Measurements from ENCODE around the gene ITGA1.

Gene ITGA1

GRCh38 chr5:52791366-52791765 lies 3.6 kb downstream of the ITGA1 start:
- H3K36me3 ChIP-seq (ENCODE audit: insufficient read depth, low read depth, low read length), result no peaks in the 10 kb centered on the region
- no peak overlapping the region for H3K4me3 ChIP-seq (ENCODE audit: low read length)
- peaks cover 29% of the 10 kb centered on the region for H3K27me3 ChIP-seq (ENCODE audit: insufficient read depth, low read length)
- no peaks in the 10 kb centered on the region for H3K9me3 ChIP-seq (ENCODE audit: insufficient read depth, low read depth, low read length)
- H3K27ac ChIP-seq (ENCODE audit: low read length), result no peak overlapping the region
- peaks cover 11% of the 10 kb centered on the region; the same call in 1 of the 2 replicates for H3K4me1 ChIP-seq (ENCODE audit: insufficient read depth, low read length)
- H3K9ac ChIP-seq (ENCODE audit: low read depth, low read length), result no peak overlapping the region

DNA sequence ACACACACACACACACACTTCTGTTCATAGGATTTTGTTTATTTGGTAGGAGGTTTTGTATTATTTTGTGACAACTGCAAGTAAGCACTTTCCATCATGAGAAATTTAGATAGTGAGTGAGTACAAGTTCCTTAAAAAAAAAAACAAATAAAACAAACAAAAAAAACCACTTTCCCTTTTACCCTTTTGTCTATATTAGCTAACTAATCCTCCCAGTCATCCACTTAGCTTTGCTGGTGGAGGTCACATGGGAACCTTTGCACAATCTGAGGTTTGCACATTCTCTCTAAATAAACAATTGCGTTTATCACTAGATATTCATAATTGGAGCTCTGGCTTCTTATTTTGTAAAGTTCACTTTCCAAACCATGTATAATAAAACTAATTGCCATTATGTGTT lies 6.8 kb downstream of the ITGA1 start:
- Histone ChIP-seq H3K9ac (ENCODE audit: low read depth, low read length) (no peak overlapping the region), H3K27me3 (ENCODE audit: insufficient read depth, low read length) (peaks cover 8% of the 10 kb centered on the region), H3K27ac (ENCODE audit: low read length) (no peak overlapping the region), H3K9me3 (ENCODE audit: insufficient read depth, low read depth, low read length) (no peaks in the 10 kb centered on the region), H3K4me3 (ENCODE audit: low read length) (no peak overlapping the region), H3K36me3 (ENCODE audit: insufficient read depth, low read depth, low read length) (no peaks in the 10 kb centered on the region), H3K4me1 (ENCODE audit: insufficient read depth, low read length) (peaks cover 18% of the 10 kb centered on the region)

DNA sequence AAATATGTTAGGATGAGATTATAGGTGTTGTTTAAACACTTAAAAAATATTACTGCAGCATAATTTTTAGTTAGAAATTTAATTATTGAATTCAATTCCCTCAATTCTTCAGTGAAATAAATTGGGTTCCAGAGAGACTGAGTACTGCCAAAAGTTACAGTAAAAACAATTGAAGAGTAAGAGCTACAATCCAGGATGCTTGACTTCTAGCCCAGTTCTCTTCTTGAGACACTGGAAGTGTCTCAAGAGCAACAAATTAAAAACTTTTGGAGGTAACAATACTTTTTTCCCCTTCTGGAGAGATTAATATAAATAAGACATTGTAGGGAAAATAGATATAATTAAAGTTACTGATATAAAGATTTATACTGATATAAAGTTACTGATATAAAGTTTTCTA lies 8.3 kb downstream of the ITGA1 start:
- no peaks in the 10 kb centered on the region for H3K36me3 ChIP-seq (ENCODE audit: insufficient read depth, low read depth, low read length)
- H3K27me3 ChIP-seq (ENCODE audit: insufficient read depth, low read length), result no peaks in the 10 kb centered on the region
- peaks cover 18% of the 10 kb centered on the region for H3K4me1 ChIP-seq (ENCODE audit: insufficient read depth, low read length)
- H3K4me3 ChIP-seq (ENCODE audit: low read length), result no peak overlapping the region
- H3K27ac ChIP-seq (ENCODE audit: low read length), result no peak overlapping the region
- no peaks in the 10 kb centered on the region for H3K9me3 ChIP-seq (ENCODE audit: insufficient read depth, low read depth, low read length)
- H3K9ac ChIP-seq (ENCODE audit: low read depth, low read length), result no peak overlapping the region

- Histone ChIP-seq H3K9me3 (ENCODE audit: insufficient read depth, low read depth, low read length) (no peaks in the 10 kb centered on the region), H3K27ac (ENCODE audit: low read length) (no peak overlapping the region), H3K27me3 (ENCODE audit: insufficient read depth, low read length) (no peaks in the 10 kb centered on the region), H3K4me1 (ENCODE audit: insufficient read depth, low read length) (peaks cover 19% of the 10 kb centered on the region), H3K9ac (ENCODE audit: low read depth, low read length) (no peak overlapping the region), H3K36me3 (ENCODE audit: insufficient read depth, low read depth, low read length) (peaks cover 3% of the 10 kb centered on the region; the same call in 1 of the 2 replicates), H3K4me3 (ENCODE audit: low read length) (no peak overlapping the region)
Observed at GRCh38 chr5:52796516-52797103, 8.9 kb downstream of the ITGA1 start.

DNA sequence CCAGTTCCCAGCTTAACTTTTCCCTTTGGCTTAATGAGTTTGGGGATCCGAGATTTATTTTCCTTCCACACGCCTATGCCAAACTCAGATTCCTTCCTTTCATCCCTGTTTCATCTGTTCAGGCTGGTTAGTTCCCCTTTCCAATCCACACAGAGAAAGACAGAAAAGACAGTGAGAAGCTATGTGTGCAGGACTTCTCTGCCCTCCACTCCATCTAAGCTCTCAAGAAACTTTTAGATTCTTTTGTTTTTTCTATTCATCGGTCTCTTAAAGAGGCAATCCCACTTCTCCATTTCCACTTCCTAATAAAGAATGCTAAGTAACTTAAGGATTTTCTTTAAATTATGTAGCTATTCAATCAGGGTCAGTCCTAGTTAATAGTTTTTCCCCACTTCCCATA lies 11.2 kb downstream of the ITGA1 start:
- peak overlapping the region; percentile 95 for H3K4me3 ChIP-seq (ENCODE audit: low read length)
- H3K9me3 ChIP-seq (ENCODE audit: insufficient read depth, low read depth, low read length), result no peaks in the 10 kb centered on the region
- peaks cover 25% of the 10 kb centered on the region for H3K4me1 ChIP-seq (ENCODE audit: insufficient read depth, low read length)
- peak overlapping the region; percentile 93 for H3K9ac ChIP-seq (ENCODE audit: low read depth, low read length)
- H3K27me3 ChIP-seq (ENCODE audit: insufficient read depth, low read length), result no peaks in the 10 kb centered on the region
- H3K27ac ChIP-seq (ENCODE audit: low read length), result no peak overlapping the region
- peaks cover 22% of the 10 kb centered on the region for H3K36me3 ChIP-seq (ENCODE audit: insufficient read depth, low read depth, low read length)

DNA sequence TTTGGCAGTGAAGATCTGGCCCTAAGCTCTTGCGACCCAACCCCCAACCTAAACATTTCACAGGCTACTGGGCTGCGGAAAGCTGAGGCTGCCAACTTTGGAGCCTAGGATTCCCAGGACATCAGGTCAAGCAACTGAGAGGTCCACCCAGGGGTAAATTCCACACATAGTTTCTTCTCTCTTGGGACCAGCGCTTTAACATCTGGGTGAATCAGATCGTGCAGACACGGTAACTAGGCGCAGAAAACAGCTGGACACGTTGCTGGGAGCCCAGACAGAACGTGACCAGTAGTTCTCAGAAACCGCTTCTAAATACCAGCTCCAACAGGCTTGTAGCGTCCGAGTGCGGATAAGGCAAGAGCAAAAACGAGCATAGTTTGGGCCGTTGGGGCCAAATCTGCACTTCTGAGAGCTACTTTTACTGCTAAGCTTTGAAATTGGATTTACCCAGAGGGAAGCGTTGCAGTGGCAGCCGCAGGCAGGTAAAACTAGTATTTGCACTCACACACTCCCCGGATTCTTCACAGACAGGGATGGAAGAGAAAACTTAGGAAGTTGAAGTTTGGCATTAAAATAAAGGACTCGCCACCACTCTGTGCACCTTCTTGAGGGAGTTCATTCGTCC lies 11.8 kb downstream of the ITGA1 start:
- no peaks in the 10 kb centered on the region for H3K27me3 ChIP-seq (ENCODE audit: insufficient read depth, low read length)
- H3K9ac ChIP-seq (ENCODE audit: low read depth, low read length), result peak overlapping the region; percentile 93
- H3K36me3 ChIP-seq (ENCODE audit: insufficient read depth, low read depth, low read length), result peaks cover 22% of the 10 kb centered on the region
- H3K9me3 ChIP-seq (ENCODE audit: insufficient read depth, low read depth, low read length), result no peaks in the 10 kb centered on the region
- peak overlapping the region; percentile 62 for H3K27ac ChIP-seq (ENCODE audit: low read length)
- H3K4me3 ChIP-seq (ENCODE audit: low read length), result peak overlapping the region; percentile 95
- H3K4me1 ChIP-seq (ENCODE audit: insufficient read depth, low read length), result peaks cover 25% of the 10 kb centered on the region

DNA sequence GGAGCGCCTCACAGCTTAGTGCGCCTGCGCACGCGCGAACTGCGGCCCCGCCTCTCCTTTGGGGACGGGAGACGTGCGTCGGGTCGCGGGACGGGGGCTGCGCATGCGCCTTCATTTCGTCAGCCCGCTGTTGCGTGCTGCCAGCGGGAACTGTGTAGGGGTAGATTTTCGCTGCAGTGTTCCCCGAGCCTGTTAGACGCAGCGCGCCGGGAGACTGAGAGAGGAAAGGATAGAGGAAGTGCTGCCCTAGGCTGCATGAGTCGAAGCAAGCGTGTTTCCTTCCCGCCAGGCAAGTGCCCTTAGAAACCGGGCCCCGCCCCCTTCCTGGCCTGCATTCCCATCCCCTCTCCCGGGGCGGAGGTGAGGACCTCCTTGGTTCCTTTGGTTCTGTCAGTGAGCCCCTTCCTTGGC lies 12.3 kb downstream of the ITGA1 start:
- Histone ChIP-seq H3K4me1 (ENCODE audit: insufficient read depth, low read length) (peaks cover 30% of the 10 kb centered on the region), H3K9me3 (ENCODE audit: insufficient read depth, low read depth, low read length) (no peaks in the 10 kb centered on the region), H3K36me3 (ENCODE audit: insufficient read depth, low read depth, low read length) (peaks cover 23% of the 10 kb centered on the region), H3K9ac (ENCODE audit: low read depth, low read length) (peak overlapping the region; percentile 93), H3K4me3 (ENCODE audit: low read length) (peak overlapping the region; percentile 95), H3K27ac (ENCODE audit: low read length) (peak overlapping the region; percentile 62), H3K27me3 (ENCODE audit: insufficient read depth, low read length) (no peaks in the 10 kb centered on the region)

DNA sequence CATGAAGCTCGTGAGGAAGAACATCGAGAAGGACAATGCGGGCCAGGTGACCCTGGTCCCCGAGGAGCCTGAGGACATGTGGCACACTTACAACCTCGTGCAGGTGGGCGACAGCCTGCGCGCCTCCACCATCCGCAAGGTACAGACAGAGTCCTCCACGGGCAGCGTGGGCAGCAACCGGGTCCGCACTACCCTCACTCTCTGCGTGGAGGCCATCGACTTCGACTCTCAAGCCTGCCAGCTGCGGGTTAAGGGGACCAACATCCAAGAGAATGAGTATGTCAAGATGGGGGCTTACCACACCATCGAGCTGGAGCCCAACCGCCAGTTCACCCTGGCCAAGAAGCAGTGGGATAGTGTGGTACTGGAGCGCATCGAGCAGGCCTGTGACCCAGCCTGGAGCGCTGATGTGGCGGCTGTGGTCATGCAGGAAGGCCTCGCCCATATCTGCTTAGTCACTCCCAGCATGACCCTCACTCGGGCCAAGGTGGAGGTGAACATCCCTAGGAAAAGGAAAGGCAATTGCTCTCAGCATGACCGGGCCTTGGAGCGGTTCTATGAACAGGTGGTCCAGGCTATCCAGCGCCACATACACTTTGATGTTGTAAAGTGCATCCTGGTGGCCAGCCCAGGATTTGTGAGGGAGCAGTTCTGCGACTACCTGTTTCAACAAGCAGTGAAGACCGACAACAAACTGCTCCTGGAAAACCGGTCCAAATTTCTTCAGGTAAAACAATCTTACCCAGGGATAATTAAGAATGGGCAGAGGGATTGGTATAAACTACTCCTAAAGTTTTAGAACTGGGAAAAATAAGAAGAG lies 12.9 kb downstream of the ITGA1 start:
- Histone ChIP-seq H3K4me1 (ENCODE audit: insufficient read depth, low read length) (peaks cover 30% of the 10 kb centered on the region), H3K4me3 (ENCODE audit: low read length) (peak overlapping the region; percentile 95), H3K36me3 (ENCODE audit: insufficient read depth, low read depth, low read length) (peaks cover 26% of the 10 kb centered on the region), H3K9me3 (ENCODE audit: insufficient read depth, low read depth, low read length) (no peaks in the 10 kb centered on the region), H3K9ac (ENCODE audit: low read depth, low read length) (peak overlapping the region; percentile 93), H3K27me3 (ENCODE audit: insufficient read depth, low read length) (no peaks in the 10 kb centered on the region), H3K27ac (ENCODE audit: low read length) (peak overlapping the region; percentile 62)

- Histone ChIP-seq H3K4me3 (ENCODE audit: low read length) (peak overlapping the region; percentile 95), H3K9me3 (ENCODE audit: insufficient read depth, low read depth, low read length) (no peaks in the 10 kb centered on the region), H3K9ac (ENCODE audit: low read depth, low read length) (peak overlapping the region; percentile 93), H3K4me1 (ENCODE audit: insufficient read depth, low read length) (peaks cover 30% of the 10 kb centered on the region), H3K27ac (ENCODE audit: low read length) (peak overlapping the region; percentile 62), H3K27me3 (ENCODE audit: insufficient read depth, low read length) (no peaks in the 10 kb centered on the region), H3K36me3 (ENCODE audit: insufficient read depth, low read depth, low read length) (peaks cover 26% of the 10 kb centered on the region)
Observed at GRCh38 chr5:52801329-52801728, 13.6 kb downstream of the ITGA1 start.

GRCh38 chr5:52802272-52802973 lies 14.7 kb downstream of the ITGA1 start:
- H3K9me3 ChIP-seq (ENCODE audit: insufficient read depth, low read depth, low read length), result no peaks in the 10 kb centered on the region
- H3K4me1 ChIP-seq (ENCODE audit: insufficient read depth, low read length), result peaks cover 30% of the 10 kb centered on the region
- peak overlapping the region; percentile 93; the same call in 1 of the 2 replicates for H3K9ac ChIP-seq (ENCODE audit: low read depth, low read length)

GRCh38 chr5:52802974-52803336 lies 15.2 kb downstream of the ITGA1 start:
- H3K27ac ChIP-seq (ENCODE audit: low read length), result no peak overlapping the region

More at GRCh38 chr5:52802272-52802973, 14.7 kb downstream of the ITGA1 start:
- Histone ChIP-seq H3K27me3 (ENCODE audit: insufficient read depth, low read length) (no peaks in the 10 kb centered on the region), H3K27ac (ENCODE audit: low read length) (no peak overlapping the region), H3K36me3 (ENCODE audit: insufficient read depth, low read depth, low read length) (peaks cover 26% of the 10 kb centered on the region), H3K4me3 (ENCODE audit: low read length) (peak overlapping the region; percentile 95)

More at GRCh38 chr5:52802974-52803336, 15.2 kb downstream of the ITGA1 start:
- peak overlapping the region; percentile 95 for H3K4me3 ChIP-seq (ENCODE audit: low read length)
- peaks cover 26% of the 10 kb centered on the region for H3K36me3 ChIP-seq (ENCODE audit: insufficient read depth, low read depth, low read length)
- no peaks in the 10 kb centered on the region for H3K9me3 ChIP-seq (ENCODE audit: insufficient read depth, low read depth, low read length)
- H3K27me3 ChIP-seq (ENCODE audit: insufficient read depth, low read length), result no peaks in the 10 kb centered on the region
- peaks cover 27% of the 10 kb centered on the region for H3K4me1 ChIP-seq (ENCODE audit: insufficient read depth, low read length)
- peak overlapping the region; percentile 93; the same call in 1 of the 2 replicates for H3K9ac ChIP-seq (ENCODE audit: low read depth, low read length)

Measured in iPS-20b (cell line).